ENCODE results near the gene POLH. TPM values are rescaled to one million over a fixed set of nuclear protein-coding genes. Genes with fewer than 3 reads are reported as not detected.
"Not testable (repeated sequence)": the region's sequence is repeated elsewhere in the genome, so short reads cannot be mapped to it uniquely, and the experiment has no call there.

POLH gene
- total RNA-seq, 1 donor from 2014 or later = 20.2 TPM

- H3K36me3 Mint-ChIP-seq (ENCODE audit: unreplicated experiment) = no peaks in the 10 kb centered on the region
- peaks cover 11% of the 10 kb centered on the region for H3K9me3 Mint-ChIP-seq (ENCODE audit: unreplicated experiment)
- TF ChIP-seq CTCF (IDR thresholded peaks at IDR 0.05; ENCODE audit: partially characterized antibody, unreplicated experiment) = no peak
- no peaks in the 10 kb centered on the region for H3K4me1 Mint-ChIP-seq (ENCODE audit: low read depth, unreplicated experiment)
- no peak overlapping the region for H3K27ac Mint-ChIP-seq (ENCODE audit: unreplicated experiment)
- H3K4me3 Mint-ChIP-seq (ENCODE audit: unreplicated experiment) = peak overlapping the region; percentile 79
- H3K27me3 Mint-ChIP-seq (ENCODE audit: unreplicated experiment) = peaks cover 5% of the 10 kb centered on the region
- DNase-seq = no peak
Measured at GRCh38 chr6:43645613-43645964, 69.6 kb downstream of the POLH start.

- TF ChIP-seq CTCF (IDR thresholded peaks at IDR 0.05; ENCODE audit: partially characterized antibody, unreplicated experiment) = no peak
- H3K4me3 Mint-ChIP-seq (ENCODE audit: unreplicated experiment) = no peak overlapping the region
- no peak overlapping the region for H3K27ac Mint-ChIP-seq (ENCODE audit: unreplicated experiment)
- peaks cover 5% of the 10 kb centered on the region for H3K27me3 Mint-ChIP-seq (ENCODE audit: unreplicated experiment)
- no peak for DNase-seq
- no peaks in the 10 kb centered on the region for H3K4me1 Mint-ChIP-seq (ENCODE audit: low read depth, unreplicated experiment)
- H3K9me3 Mint-ChIP-seq (ENCODE audit: unreplicated experiment) = peaks cover 11% of the 10 kb centered on the region
- H3K36me3 Mint-ChIP-seq (ENCODE audit: unreplicated experiment) = no peaks in the 10 kb centered on the region
Measured at GRCh38 chr6:43647613-43648012, 71.6 kb downstream of the POLH start.

- no peaks in the 10 kb centered on the region for H3K36me3 Mint-ChIP-seq (ENCODE audit: unreplicated experiment)
- DNase-seq = no peak
- peaks cover 11% of the 10 kb centered on the region for H3K9me3 Mint-ChIP-seq (ENCODE audit: unreplicated experiment)
- TF ChIP-seq CTCF (IDR thresholded peaks at IDR 0.05; ENCODE audit: partially characterized antibody, unreplicated experiment) = no peak
- no peak overlapping the region for H3K27ac Mint-ChIP-seq (ENCODE audit: unreplicated experiment)
- H3K27me3 Mint-ChIP-seq (ENCODE audit: unreplicated experiment) = peaks cover 5% of the 10 kb centered on the region
- no peaks in the 10 kb centered on the region for H3K4me1 Mint-ChIP-seq (ENCODE audit: low read depth, unreplicated experiment)
- H3K4me3 Mint-ChIP-seq (ENCODE audit: unreplicated experiment) = no peak overlapping the region
Measured at GRCh38 chr6:43648248-43648647, 72.3 kb downstream of the POLH start.

GRCh38 chr6:43652822-43653221, 76.8 kb downstream of the POLH start:
- not testable (repeated sequence) for H3K4me3 Mint-ChIP-seq (ENCODE audit: unreplicated experiment); H3K9me3 Mint-ChIP-seq (ENCODE audit: unreplicated experiment); H3K27me3 Mint-ChIP-seq (ENCODE audit: unreplicated experiment); H3K27ac Mint-ChIP-seq (ENCODE audit: unreplicated experiment); DNase-seq; H3K36me3 Mint-ChIP-seq (ENCODE audit: unreplicated experiment); H3K4me1 Mint-ChIP-seq (ENCODE audit: low read depth, unreplicated experiment)

GRCh38 chr6:43657221-43657802, 81.3 kb downstream of the POLH start:
- TF ChIP-seq CTCF (IDR thresholded peaks at IDR 0.05; ENCODE audit: partially characterized antibody, unreplicated experiment) = no peak
- DNase-seq = no peak
- Mint-ChIP-seq H3K27ac (ENCODE audit: unreplicated experiment) (no peak overlapping the region), H3K4me1 (ENCODE audit: low read depth, unreplicated experiment) (no peaks in the 10 kb centered on the region), H3K36me3 (ENCODE audit: unreplicated experiment) (peaks cover 6% of the 10 kb centered on the region), H3K9me3 (ENCODE audit: unreplicated experiment) (peaks cover 3% of the 10 kb centered on the region), H3K4me3 (ENCODE audit: unreplicated experiment) (no peak overlapping the region), H3K27me3 (ENCODE audit: unreplicated experiment) (no peaks in the 10 kb centered on the region)
